GM10248 (cell line): ENCODE data around the gene TMCO2.

Experiments
- CTCF ChIA-PET: fragments of 300-600 bp; sonication (Branson Sonifier 250); formaldehyde crosslinking; extraction: SDS; loops from one replicate; lab custom pipeline; 2021; ENCODE audit warnings: antibody characterized with exemption; lab: Yijun Ruan, JAX
- POLR2A ChIA-PET: fragments of 350-650 bp; sonication (Branson Sonifier 250); formaldehyde crosslinking; extraction: SDS; loops from one replicate; lab custom pipeline; 2020; ENCODE audit warnings: antibody characterized with exemption; lab: Yijun Ruan, JAX
- DNase-seq: peaks from one replicate; pipeline ENCODE4 v3.0.0; 2012; ENCODE audit errors: extremely low spot score
- TF ChIP-seq, protein P1 (sequence below): IDR thresholded peaks from 2 replicates; pipeline ENCODE4 v1.5.1; 2012; ENCODE audit warnings: mild to moderate bottlenecking, low read depth; ENCODE audit errors: extremely low read depth, missing control alignments, control extremely low read depth

TMCO2 gene

DNA sequence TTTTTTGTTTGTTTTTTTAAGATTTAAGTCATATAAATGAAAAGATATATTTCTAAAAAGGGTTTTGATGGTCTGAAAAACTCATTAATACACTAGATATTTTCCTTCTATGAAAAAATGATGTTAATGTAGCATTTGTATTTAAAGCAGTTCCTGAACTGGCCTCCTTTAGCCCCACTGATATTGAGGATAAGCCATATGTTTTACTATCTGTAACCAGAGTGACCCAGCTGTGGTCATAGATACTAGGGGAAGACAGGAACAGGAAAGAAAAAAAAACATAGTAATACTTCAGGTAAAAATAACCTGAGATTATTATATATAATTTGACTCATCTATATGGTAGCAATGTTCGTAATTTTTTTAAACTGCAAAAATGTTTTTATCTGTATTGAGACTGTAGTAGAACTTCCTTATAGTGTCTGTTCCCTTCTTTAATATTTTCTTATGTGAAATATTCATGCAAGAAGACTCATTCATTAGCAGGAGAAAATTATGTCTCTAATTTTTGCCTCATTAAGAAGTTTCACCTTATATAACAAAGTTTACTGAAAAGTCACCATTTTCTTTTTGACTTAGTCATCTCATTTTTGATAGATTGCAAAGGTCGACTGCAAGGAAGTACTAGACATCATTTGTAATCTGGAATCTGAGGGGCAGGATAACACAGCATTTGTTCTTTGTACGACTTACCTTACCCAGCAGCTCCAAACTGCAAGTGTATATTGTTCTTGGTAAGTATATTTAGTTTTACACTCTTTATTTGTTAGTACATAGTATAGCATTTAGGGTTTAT lies 25.6 kb upstream of the TMCO2 start:
- TF ChIP-seq, protein P1, sequence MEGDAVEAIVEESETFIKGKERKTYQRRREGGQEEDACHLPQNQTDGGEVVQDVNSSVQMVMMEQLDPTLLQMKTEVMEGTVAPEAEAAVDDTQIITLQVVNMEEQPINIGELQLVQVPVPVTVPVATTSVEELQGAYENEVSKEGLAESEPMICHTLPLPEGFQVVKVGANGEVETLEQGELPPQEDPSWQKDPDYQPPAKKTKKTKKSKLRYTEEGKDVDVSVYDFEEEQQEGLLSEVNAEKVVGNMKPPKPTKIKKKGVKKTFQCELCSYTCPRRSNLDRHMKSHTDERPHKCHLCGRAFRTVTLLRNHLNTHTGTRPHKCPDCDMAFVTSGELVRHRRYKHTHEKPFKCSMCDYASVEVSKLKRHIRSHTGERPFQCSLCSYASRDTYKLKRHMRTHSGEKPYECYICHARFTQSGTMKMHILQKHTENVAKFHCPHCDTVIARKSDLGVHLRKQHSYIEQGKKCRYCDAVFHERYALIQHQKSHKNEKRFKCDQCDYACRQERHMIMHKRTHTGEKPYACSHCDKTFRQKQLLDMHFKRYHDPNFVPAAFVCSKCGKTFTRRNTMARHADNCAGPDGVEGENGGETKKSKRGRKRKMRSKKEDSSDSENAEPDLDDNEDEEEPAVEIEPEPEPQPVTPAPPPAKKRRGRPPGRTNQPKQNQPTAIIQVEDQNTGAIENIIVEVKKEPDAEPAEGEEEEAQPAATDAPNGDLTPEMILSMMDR: no peak
- no peak for DNase-seq
- ChIA-PET POLR2A (no interaction called here), CTCF (interaction anchor here (0.7 to 1.6 kb wide), 2 partner anchors 13 to 78 kb away, joined by 3 read pairs; no protein-coding TSS in a partner anchor)

DNA sequence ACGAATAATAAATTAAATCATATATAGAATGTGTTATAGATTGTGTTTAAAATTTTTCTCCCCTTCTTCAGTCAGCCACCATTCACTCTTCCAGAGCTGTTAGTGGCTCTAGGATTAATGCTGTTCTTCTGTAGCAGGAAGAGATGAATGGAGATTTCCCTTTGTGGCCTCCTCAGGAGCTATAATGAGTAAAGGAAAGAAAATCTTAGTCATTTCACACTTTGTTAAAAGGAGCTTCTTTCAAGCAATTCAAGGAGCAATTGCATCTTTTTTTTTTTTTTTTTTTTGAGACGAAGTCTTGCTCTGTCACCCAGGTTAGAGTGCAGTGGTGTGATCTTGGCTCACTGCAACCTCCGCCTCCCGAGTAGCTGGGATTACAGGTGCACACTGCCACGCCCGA lies 23.7 kb upstream of the TMCO2 start:
- no peak for DNase-seq
- CTCF ChIA-PET: interaction anchor here (1.1 to 1.2 kb wide), 3 partner anchors 38 to 141 kb away, joined by 3 read pairs; no protein-coding TSS in a partner anchor
- TF ChIP-seq, protein P1: no peak
- POLR2A ChIA-PET: interaction anchor here (0.6 kb wide), 2 partner anchors 58 to 488 kb away, joined by 3 read pairs; no protein-coding TSS in a partner anchor

DNA sequence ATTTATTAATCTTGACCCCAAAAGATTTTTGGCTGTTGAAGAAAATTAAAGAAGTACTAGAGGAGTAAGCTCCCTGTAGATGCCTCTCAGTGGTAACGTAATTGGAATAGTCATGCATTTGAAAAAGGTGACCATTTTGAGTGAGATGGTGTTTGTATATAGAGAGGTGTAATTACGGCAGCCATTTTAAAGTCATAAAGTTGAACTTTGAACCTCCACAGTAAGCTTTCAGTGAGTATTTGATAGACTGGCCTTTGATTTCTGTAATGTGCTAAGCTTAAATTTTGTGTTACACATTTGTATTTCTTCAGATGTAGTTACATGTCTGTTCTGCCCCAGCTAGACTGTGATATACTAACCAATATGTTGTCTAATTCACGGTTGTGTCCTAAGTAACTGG lies 21.5 kb upstream of the TMCO2 start:
- TF ChIP-seq, protein P1: no peak
- POLR2A ChIA-PET: interaction anchor here (0.6 kb wide), 1 partner anchor 40 kb away, joined by 3 read pairs; no protein-coding TSS in a partner anchor
- no peak for DNase-seq
- CTCF ChIA-PET: interaction anchor here (0.8 to 2.9 kb wide), 3 partner anchors 14 to 113 kb away, joined by 3 to 9 read pairs (median 6); no protein-coding TSS in a partner anchor

DNA sequence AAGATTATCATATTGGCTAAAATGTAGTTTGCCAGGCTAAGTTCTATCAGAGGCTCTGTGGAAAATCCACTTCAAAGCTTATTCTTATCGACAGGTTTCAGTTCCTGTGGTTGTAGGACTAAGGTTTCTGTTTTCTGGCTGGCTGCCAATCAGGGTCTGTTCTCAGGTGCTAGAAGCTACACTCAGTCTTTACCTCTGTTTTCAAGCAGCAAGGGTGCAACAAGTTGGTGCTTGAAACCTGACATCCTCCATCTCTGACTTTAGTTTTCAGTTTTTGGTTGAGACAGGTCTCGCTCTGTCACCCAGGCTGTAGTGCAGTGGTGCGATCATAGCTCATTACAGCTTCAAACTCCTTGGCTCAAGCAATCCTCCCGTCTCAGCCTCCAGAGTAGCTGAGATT lies 15.3 kb upstream of the TMCO2 start:
- TF ChIP-seq, protein P1: no peak
- CTCF ChIA-PET: interaction anchor here (0.9 to 5.9 kb wide), 6 partner anchors 9 to 107 kb away, joined by 3 to 32 read pairs (median 4); no protein-coding TSS in a partner anchor
- DNase-seq: peak; percentile 73
- POLR2A ChIA-PET: interaction anchor here (0.6 to 1.1 kb wide), 2 partner anchors 9 to 144 kb away, joined by 3 to 4 read pairs; no protein-coding TSS in a partner anchor

DNA sequence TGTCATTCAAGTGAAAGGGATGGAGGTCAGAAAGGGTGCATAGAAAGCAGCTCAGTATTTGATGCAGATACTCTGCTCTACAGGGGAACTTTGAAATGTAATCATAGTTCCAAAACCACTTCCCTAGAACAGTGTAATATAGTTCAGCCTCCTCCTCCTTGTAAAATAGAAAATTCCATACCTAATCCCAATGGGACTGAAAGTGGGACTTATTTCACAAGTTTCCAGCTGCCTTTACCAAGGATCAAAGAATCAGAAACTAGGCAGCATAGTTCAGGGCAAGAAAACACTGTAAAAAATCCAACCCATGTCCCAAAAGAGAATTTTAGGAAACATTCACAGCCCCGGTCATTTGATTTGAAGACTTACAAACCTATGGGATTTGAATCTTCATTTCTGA lies 8.1 kb upstream of the TMCO2 start:
- ChIA-PET CTCF (interaction anchor here (1.4 to 5.0 kb wide), 8 partner anchors 9 to 99 kb away, joined by 3 to 32 read pairs (median 7); no protein-coding TSS in a partner anchor), POLR2A (no interaction called here)
- no peak for DNase-seq
- TF ChIP-seq, protein P1: no peak

DNA sequence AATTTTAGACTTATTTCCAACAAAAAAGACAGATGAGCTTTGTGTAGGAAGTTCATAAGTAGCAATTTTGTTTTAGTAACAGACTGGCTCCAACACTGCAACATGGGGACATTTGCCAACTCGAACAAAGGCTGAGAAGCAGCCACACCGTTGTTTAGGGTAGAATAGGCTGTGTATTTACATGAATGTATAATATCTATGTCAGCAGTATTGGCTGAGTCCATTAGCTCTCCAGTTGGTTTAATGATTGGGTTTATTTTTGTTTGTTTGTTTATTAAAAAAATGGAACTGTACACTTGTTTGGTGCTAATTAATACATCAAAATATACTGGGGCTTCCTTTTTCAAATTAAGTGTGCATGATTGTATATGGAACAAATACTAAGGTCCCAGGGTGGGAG lies 7.3 kb upstream of the TMCO2 start:
- POLR2A ChIA-PET: no interaction called here
- CTCF ChIA-PET: interaction anchor here (1.4 to 5.0 kb wide), 9 partner anchors 9 to 98 kb away, joined by 3 to 32 read pairs (median 7); no protein-coding TSS in a partner anchor
- DNase-seq: no peak
- TF ChIP-seq, protein P1: no peak
